Left lobe of liver (tissue), 2 donors: Measurements from ENCODE around the gene SLC10A6. TPM values are rescaled to one million over a fixed set of nuclear protein-coding genes. Genes with fewer than 3 reads are reported as not detected.

ENCODE experiments used
- ATAC-seq: fragments of 200-7000 bp; cut with Tn5 transposase; one replicate; pipeline ENCODE4 v1.9.1; 2020; ENCODE audit warnings: mild to moderate bottlenecking, moderate library complexity
- DNase-seq: peaks from one replicate; pipeline ENCODE4 v3.0.0-alpha.2; 2020; ENCODE audit warnings: low spot score
- total RNA-seq: library from RNA; stranded (reverse); gene quantifications from one replicate; pipeline ENCODE4 v1.2.1, GENCODE V29; 2021
- donor health status: DM: no; HTN: no; CAD: no; lungs with moderate emphysema.
- donor health status: DM: no; HTN: yes; CAD: no.

The SLC10A6 gene
- total RNA-seq, 1 donor from 2014 or later: 0.20 TPM

DNA sequence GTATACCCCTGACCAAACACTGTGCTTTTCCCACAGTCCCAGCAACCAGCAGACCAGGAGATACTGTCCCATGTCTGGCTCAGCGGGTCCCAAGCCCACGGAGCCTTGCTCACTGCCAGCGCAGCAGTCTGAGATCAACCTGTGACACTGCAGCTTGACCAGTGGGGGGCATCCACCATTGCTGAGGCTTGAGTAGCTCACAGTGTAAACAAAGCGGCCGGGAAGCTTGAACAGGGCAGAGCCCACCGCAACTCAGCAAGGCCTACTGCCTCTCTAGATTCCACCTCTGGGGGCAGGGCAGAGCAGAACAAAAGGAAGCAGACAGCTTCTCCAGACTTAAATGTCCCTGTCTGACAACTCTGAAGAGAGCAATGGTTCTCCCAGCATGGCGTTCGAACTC, 58.1 kb downstream of the SLC10A6 start:
- ATAC-seq: no peak
- no peak for DNase-seq

DNA sequence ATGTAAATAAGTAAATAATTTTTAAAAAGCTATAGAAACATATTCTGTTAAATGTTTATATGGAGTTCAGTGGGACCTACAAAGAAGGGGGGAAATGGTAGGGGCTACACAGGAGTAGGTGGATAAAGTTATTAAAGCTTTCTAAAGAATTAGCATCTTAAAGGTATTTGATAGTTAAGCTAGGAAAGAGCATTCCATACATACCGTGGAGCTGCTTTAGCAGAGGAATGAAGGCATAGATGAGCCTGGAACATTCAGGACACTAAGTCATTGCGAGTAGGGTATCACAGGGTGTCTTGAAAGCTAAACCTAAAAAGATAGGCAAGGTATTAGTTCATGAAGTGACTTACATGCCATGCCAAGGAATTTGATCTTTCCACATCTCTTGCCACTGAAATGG, 60.4 kb downstream of the SLC10A6 start:
- no peak for DNase-seq
- ATAC-seq: no peak

DNA sequence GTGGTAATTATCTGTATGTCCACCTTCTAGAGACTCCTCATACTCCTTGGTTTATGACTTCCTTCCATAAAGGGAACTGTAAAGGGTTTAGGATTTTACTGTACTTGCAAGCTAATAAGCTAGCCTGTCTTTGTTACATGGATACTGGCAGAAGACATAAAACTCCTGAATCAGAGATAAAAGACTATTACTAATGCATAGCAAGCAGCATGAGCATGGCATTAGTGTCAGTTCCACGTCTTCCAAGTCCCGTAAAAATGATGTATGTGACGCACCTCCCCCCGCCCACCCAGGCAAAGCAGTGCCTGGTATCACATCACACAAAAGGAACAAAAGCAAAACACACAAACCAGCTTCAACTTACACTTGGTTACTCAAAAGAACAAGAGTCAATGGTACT, 71.0 kb downstream of the SLC10A6 start:
- no peak for DNase-seq
- ATAC-seq: no peak

DNA sequence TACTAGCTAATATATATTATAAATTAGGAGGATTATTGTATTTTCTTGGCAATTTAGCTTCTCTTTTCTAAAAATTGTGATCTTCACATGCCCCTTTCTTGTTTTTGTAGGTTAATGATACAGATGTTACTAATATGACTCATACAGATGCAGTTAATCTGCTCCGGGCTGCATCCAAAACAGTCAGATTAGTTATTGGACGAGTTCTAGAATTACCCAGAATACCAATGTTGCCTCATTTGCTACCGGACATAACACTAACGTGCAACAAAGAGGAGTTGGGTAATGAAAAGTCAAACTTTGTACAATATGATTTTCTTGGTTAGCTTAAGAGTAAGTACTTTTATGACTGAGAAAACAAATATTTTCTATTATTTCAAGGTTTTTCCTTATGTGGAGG, 74.1 kb downstream of the SLC10A6 start:
- DNase-seq (no peak), ATAC-seq (no peak)

Other genes with a start within 250 kb of the SLC10A6 start
- gene C4orf36, start 43.0 kb upstream of the SLC10A6 start, total RNA-seq: not detected
- 37.2 TPM for gene AFF1, start 85.6 kb upstream of the SLC10A6 start, total RNA-seq